K562 (cell line): ENCODE results near the gene RIT1. TPM values are rescaled to one million over a fixed set of nuclear protein-coding genes. Genes with fewer than 3 reads are reported as not detected.

Experiments
- HNRNPH1 ChIP-seq: fragments of 200-400 bp; formaldehyde crosslinking; optimal IDR thresholded peaks from 2 replicates; pipeline ENCODE3; 2017; ENCODE audit warnings: low read depth, mild to moderate bottlenecking, low read length, moderate library complexity
- YY1 ChIP-seq, 3 experiments: IDR thresholded peaks; 2 replicates each; pipeline ENCODE4 v1.6.1; 2011; ENCODE audit warnings: low read length in 2 of 3, mild to moderate bottlenecking in 2 of 3, moderate library complexity in 2 of 3, borderline replicate concordance in 1 of 3, control low read depth in 1 of 3, low read depth in 1 of 3; ENCODE audit not compliant: insufficient read depth in 3 of 3, insufficient replicate concordance in 2 of 3, control insufficient read depth in 1 of 3, insufficient read length in 1 of 3; ENCODE audit errors: extremely low read depth in 1 of 3
- ZKSCAN1 ChIP-seq: fragments of 150-350 bp; IDR thresholded peaks from 2 replicates; pipeline ENCODE4 v1.6.1; 2016; ENCODE audit warnings: low read depth, low read length
- ZNF133 ChIP-seq: fragments of 250-450 bp; sonication (Bioruptor Pico); IDR thresholded peaks from 2 replicates; pipeline ENCODE4 v1.4.0; 2020; ENCODE audit warnings: mild to moderate bottlenecking
- ZNF174 ChIP-seq: fragments of 250-450 bp; sonication (Bioruptor Pico); IDR thresholded peaks from 2 replicates; pipeline ENCODE4 v1.4.0; 2020; ENCODE audit warnings: mild to moderate bottlenecking
- ZNF282 ChIP-seq: sonication (generic); formaldehyde crosslinking; IDR thresholded peaks from 2 replicates; pipeline ENCODE4 v1.8.1; 2023; ENCODE audit warnings: missing genetic modification reagents
- ZNF586 ChIP-seq: fragments of 450-650 bp; formaldehyde crosslinking; conservative IDR thresholded peaks from 2 replicates; pipeline ENCODE4 v1.4.0; 2020; ENCODE audit warnings: mild to moderate bottlenecking, moderate library complexity
- polyA plus RNA-seq, 8 experiments: library from polyadenylated mRNA; depleted of rRNA in 4 of 8; stranded (reverse) in 5 of 8; unstranded in 3 of 8; fragments of >200 nt; fragmentation: Nextera tagmentation in 2 of 8; fragmentation: Illumina TruSeq in 1 of 8; extraction: Ambion mirVana in 2 of 8; extraction: Trizol in 1 of 8; gene quantifications; 2 replicates each; pipeline versions ENCODE4 v1.2.1 to v1.2.3, GENCODE V29; 2011 to 2014; ENCODE audit warnings: inconsistent platforms in 1 of 8, missing spikeins in 1 of 8
- total RNA-seq, 7 experiments: library from RNA; depleted of rRNA in 6 of 7; stranded (reverse); fragments of >200 nt in 6 of 7; fragmentation: Illumina TruSeq in 2 of 7; extraction: Trizol in 2 of 7; gene quantifications; 2 replicates each; pipeline versions ENCODE4 v1.2.1 to v1.2.3, GENCODE V29; 2011 to 2021; ENCODE audit warnings: low replicate concordance in 1 of 7
- TF ChIP-seq, protein P1 (sequence below): sonication (generic); formaldehyde crosslinking; IDR thresholded peaks from 2 replicates; pipeline ENCODE4 v1.8.0; 2022; ENCODE audit warnings: missing genetic modification reagents, mild to moderate bottlenecking, moderate library complexity, borderline replicate concordance
- TF ChIP-seq, protein P2 (sequence below): IDR thresholded peaks from 2 replicates; pipeline ENCODE4 v1.6.1; 2012; ENCODE audit warnings: low read depth, low read length, improper control_type of control experiment, borderline replicate concordance

RIT1 gene
- total and polyA plus RNA-seq, 9 of the 15 experiments (the other 6 are each of a cell fraction or from before 2014, with no cell fraction given) = 13.5 to 57.6 (median 22.9) TPM

DNA sequence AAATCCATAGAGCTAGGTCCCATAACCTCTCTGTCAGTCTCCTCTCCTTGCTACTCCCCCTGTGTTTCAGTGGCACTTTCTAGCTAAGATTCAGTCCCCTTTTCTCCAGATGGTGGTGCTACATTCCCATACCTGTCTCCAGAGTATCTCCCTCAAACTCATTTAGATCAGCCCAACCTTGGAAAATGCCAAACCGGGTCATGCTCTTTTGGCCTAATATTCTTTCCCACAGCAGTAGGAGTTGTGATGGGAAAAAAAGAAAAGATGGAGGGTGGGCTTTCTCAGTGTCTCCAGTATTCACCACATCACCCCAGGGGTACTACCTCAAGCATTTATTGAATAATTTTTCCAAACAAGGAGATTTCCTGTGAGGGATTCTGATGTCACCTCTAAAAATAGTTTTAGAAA lies 27.1 kb upstream of the RIT1 start (continued):
- TF ChIP-seq, protein P1, sequence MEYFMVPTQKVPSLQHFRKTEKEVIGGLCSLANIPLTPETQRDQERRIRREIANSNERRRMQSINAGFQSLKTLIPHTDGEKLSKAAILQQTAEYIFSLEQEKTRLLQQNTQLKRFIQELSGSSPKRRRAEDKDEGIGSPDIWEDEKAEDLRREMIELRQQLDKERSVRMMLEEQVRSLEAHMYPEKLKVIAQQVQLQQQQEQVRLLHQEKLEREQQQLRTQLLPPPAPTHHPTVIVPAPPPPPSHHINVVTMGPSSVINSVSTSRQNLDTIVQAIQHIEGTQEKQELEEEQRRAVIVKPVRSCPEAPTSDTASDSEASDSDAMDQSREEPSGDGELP = no peak
- TF ChIP-seq, protein P2, sequence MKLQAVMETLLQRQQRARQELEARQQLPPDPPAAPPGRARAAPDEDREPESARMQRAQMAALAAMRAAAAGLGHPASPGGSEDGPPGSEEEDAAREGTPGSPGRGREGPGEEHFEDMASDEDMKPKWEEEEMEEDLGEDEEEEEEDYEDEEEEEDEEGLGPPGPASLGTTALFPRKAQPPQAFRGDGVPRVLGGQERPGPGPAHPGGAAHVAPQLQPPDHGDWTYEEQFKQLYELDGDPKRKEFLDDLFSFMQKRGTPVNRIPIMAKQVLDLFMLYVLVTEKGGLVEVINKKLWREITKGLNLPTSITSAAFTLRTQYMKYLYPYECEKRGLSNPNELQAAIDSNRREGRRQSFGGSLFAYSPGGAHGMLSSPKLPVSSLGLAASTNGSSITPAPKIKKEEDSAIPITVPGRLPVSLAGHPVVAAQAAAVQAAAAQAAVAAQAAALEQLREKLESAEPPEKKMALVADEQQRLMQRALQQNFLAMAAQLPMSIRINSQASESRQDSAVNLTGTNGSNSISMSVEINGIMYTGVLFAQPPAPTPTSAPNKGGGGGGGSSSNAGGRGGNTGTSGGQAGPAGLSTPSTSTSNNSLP = no peak
- no peak for TF ChIP-seq ZNF133 (CRISPR knock-in tag)
- no peak for TF ChIP-seq ZNF174 (CRISPR knock-in tag)
- no peak for TF ChIP-seq ZKSCAN1
- TF ChIP-seq ZNF282 (CRISPR knock-in tag) = no peak
- TF ChIP-seq YY1 (IDR thresholded peaks at IDR 0.05; ENCODE audit: borderline replicate concordance in 1 of 3, control insufficient read depth in 1 of 3, extremely low read depth in 1 of 3, insufficient read depth in 3 of 3, insufficient read length in 1 of 3, insufficient replicate concordance in 2 of 3, low read depth in 1 of 3, low read length in 2 of 3) = no peak
- TF ChIP-seq HNRNPH1 = no peak
- no peak for TF ChIP-seq ZNF586
